Anterior cingulate cortex (tissue), 58 donors: ENCODE data around the gene NDFIP1.

Source experiments
- DNase-seq, 58 donors: peaks; one replicate each; lab custom pipeline; 2025; lab: John Stamatoyannopoulos, UW

Gene NDFIP1

GRCh38 chr5:142108432-142109330, at the start of gene NDFIP1:
TSS of gene NDFIP1 (plus strand) at chr5:142108779. CDS start at chr5:142108975, 196 bp downstream.
- DNase-seq: peak in 57 of 58 donors; percentile 26 to 85 (median 72)

GRCh38 chr5:142059304-142059940, 49.2 kb upstream of the NDFIP1 start:
- peak in 2 of 58 donors; percentile 5 to 15 for DNase-seq

- DNase-seq: peak in 1 of 58 donors; percentile 52
These were observed 45.2 kb upstream of the NDFIP1 start for GRCh38 chr5:142063376-142063775.

- DNase-seq: peak; percentile 67 to 99 (median 96)
These were observed 44.7 kb upstream of the NDFIP1 start for GRCh38 chr5:142063878-142064331.

GRCh38 chr5:142065273-142065672, 43.3 kb upstream of the NDFIP1 start:
- DNase-seq: peak in 52 of 58 donors; percentile 15 to 84 (median 60)

- DNase-seq: no peak
These were observed 38.8 kb upstream of the NDFIP1 start for GRCh38 chr5:142069606-142070399.

GRCh38 chr5:142070734-142071133, 37.8 kb upstream of the NDFIP1 start:
- DNase-seq: no peak

GRCh38 chr5:142072488-142072887, 36.1 kb upstream of the NDFIP1 start:
- no peak for DNase-seq

GRCh38 chr5:142073362-142073988, 35.1 kb upstream of the NDFIP1 start:
- no peak for DNase-seq

GRCh38 chr5:142074006-142074405, 34.6 kb upstream of the NDFIP1 start:
- DNase-seq: no peak

GRCh38 chr5:142078221-142078620, 30.4 kb upstream of the NDFIP1 start:
- DNase-seq: no peak

GRCh38 chr5:142078706-142079105, 29.9 kb upstream of the NDFIP1 start:
- no peak for DNase-seq

- DNase-seq: no peak
These were observed 29.3 kb upstream of the NDFIP1 start for GRCh38 chr5:142079306-142079721.

- DNase-seq: no peak
These were observed 28.3 kb upstream of the NDFIP1 start for GRCh38 chr5:142080248-142080647.

GRCh38 chr5:142082182-142082781, 26.3 kb upstream of the NDFIP1 start:
- DNase-seq: no peak

- no peak for DNase-seq
These were observed 22.4 kb upstream of the NDFIP1 start for GRCh38 chr5:142086229-142086628.

GRCh38 chr5:142086679-142087078, 21.9 kb upstream of the NDFIP1 start:
- no peak for DNase-seq

GRCh38 chr5:142087920-142088679, 20.5 kb upstream of the NDFIP1 start:
- DNase-seq: no peak
